ENCODE data around the gene RANBP9.

Gene RANBP9

DNA sequence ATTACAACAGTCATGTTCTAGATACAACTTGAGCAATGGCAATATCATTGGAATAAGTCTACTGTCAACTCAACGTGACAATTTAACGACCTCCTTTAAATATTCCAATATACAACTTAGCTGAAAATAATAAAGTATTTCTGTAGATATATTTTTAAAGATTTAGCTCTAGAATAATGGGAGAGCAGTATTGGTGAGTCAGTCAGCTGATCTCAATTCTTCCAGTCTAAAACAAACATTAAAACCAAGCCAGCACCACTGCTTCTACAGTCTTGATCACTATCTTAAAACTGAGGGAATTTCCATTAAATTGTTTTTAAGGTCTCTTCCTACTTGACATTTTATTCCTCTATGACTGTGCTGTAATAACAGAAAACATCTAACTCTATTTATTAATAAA, 58.3 kb downstream of the RANBP9 start:
- no peak for DNase-seq (ENCODE audit: low spot score)

GRCh38 chr6:13649393-13649792, 62.2 kb downstream of the RANBP9 start:
- no peak for DNase-seq (ENCODE audit: low spot score)

DNA sequence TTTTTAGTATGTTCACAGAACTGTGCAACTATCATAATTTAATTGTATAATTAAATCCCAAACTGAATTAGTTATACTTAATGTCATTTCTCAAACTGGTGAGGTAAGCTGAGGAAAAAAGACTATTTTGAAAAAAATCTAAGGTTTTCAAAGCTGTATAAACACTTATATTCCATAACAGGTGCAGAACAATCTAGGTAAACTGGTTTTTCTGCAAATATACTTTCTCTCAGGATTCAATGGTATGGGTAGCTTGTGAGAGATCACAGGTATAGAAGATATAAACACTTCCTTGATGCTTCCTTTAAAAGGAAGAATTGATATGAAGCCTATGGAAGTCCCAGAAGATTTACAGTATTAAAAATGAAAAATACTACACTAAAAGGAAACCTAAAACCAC, 62.8 kb downstream of the RANBP9 start:
- DNase-seq (ENCODE audit: low spot score), result no peak

- DNase-seq (ENCODE audit: low spot score), result no peak
These were observed 68.5 kb downstream of the RANBP9 start for GRCh38 chr6:13643125-13643524.

DNA sequence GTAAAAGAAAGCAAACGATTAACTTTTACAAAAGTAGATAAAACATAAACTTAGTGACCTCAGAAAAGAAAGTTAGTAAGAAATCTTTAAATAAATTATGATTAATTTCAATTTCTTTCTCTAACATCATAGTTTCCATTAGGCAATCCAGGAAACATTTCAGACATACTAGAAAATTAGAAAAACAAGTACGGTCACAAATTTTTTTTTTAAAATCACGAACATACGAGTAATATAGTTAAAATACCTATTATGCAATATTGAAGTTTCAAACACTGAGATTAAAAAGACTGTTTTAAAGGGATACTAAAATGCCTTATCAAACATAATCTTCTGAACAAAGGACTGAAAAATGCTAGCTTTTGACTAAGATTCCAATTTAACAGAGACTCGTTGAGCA, 70.3 kb downstream of the RANBP9 start:
- DNase-seq (ENCODE audit: low spot score), result no peak

- no peak for DNase-seq (ENCODE audit: low spot score)
These were observed 73.0 kb downstream of the RANBP9 start for GRCh38 chr6:13638626-13639025.

- no peak for DNase-seq (ENCODE audit: low spot score)
These were observed 73.6 kb downstream of the RANBP9 start for GRCh38 chr6:13638014-13638413.

- no peak for DNase-seq (ENCODE audit: low spot score)
These were observed 75.5 kb downstream of the RANBP9 start for GRCh38 chr6:13635948-13636658.

- no peak for DNase-seq (ENCODE audit: low spot score)
These were observed 78.3 kb downstream of the RANBP9 start for GRCh38 chr6:13633343-13633742.

- DNase-seq (ENCODE audit: low spot score), result no peak
These were observed 81.1 kb downstream of the RANBP9 start for GRCh38 chr6:13630499-13630898.

DNA sequence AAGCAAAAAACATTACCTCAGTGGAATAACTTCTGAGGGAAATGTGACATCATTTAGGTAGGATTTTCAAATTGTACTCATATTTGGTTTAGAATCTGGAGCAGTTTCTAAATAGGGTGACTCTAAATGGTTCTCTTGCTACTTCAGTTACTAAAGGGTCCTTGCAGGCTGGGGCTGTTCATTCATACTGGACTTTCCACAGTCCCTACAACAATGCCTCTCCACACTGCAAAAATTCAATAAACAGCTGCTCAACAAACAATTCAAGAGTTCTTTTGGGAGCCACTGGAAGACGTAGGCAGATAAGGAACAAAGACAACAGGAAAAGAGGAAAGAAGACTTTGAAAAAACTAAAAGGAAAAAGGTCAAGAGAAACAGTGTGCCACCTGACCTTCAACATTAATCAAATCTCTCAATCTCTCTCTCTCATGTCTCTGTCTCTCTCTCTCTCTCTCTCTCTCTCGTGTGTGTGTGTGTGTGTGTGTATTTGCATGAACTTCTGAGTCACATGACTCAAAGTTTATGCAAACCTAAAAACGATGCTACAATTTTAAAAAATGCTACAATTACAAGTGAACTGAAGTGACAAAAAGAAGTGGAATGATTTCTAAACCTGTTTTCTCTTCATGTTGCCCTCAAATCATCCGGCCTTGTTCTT, 82.0 kb downstream of the RANBP9 start:
- no peak for DNase-seq (ENCODE audit: low spot score)

GRCh38 chr6:13624871-13625288, 86.8 kb downstream of the RANBP9 start:
- peak; percentile 39 for DNase-seq (ENCODE audit: low spot score)

- DNase-seq (ENCODE audit: low spot score), result no peak
These were observed 94.6 kb downstream of the RANBP9 start for GRCh38 chr6:13617066-13617465.

DNA sequence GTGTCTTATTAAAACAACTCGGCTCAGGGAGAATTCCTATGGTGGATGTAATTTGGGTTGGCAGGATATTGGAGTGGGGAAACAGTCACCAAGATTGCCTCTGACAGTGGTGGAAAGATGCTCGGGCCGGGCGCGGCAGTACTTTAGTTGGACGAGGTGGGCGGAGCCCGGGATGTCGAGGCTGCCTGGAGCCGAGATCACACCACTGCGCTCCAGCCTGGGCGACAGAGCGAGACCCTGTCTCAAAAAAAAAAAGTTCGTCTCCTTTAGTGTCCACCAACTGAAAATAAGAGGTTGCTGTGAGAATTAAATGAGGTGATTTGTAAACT, 95.9 kb downstream of the RANBP9 start:
- DNase-seq (ENCODE audit: low spot score), result peak; percentile 16

DNA sequence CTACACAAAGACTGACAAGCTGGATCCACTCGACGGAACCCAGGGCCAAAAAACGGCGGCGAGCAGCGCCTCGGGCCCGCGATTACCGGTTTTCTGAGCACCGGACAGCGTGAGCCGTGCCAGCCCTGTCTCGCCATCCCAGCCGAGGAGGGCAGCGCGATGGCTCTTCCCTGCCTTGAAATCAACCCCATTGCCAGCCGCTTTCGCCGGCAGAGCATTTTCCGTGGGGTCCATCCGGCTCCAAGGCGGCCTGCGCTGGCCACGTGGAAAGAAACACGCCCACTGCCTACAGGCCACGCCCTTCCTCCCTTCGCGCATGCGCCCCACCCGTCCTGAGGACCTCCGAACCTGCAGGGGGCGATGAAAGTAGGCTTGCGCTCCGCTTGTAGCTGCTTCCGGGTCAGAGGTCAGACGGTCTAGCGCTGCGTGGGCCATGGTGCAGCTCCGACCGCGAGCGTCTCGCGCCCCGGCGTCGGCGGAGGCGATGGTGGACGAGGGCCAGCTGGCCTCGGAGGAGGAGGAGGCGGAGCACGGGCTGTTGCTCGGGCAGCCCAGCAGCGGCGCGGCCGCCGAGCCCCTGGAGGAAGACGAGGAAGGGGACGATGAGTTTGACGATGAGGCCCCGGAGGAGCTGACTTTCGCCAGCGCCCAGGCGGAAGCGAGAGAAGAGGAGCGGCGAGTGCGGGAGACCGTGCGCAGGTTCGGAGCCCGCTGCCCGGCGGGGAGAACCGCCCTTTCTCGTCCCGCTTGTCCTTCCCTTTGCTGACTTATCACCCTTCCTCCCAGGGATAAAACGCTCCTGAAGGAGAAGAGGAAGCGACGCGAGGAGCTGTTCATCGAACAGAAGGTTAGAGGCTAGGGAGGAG, 96.5 kb downstream of the RANBP9 start, which contains the start of gene NOL7:
TSS of gene NOL7 (plus strand) at position 410 of the 866 bp plus-strand sequence. CDS start at position 434, 24 bp downstream.
- DNase-seq (ENCODE audit: low spot score), result peak; percentile 86

GRCh38 chr6:13614126-13614925, 97.3 kb downstream of the RANBP9 start:
- DNase-seq (ENCODE audit: low spot score), result peak; percentile 26

- DNase-seq (ENCODE audit: low spot score), result no peak
These were observed 98.5 kb downstream of the RANBP9 start for GRCh38 chr6:13613029-13613594.

GRCh38 chr6:13611715-13612114, 99.9 kb downstream of the RANBP9 start:
- DNase-seq (ENCODE audit: low spot score), result no peak

DNA sequence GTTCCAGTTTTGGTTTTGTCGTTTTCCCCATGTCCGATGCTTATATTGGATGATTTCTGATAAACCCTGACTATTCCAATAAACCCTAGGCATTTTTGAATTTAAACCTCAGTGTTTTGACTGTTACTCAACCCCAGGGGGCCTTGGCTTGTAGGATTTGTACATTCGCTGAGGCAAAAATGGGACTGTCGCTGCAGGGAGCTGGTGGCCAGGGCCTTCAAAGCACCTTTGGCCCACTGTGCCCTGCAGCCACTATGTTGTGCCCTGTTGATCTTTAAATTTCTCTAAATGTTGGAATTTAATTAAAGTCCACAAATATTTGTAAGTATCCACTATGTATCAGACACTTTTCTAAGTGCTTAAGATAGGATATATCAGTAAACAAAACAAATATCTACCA, 106.0 kb downstream of the RANBP9 start:
- no peak for DNase-seq (ENCODE audit: low spot score)

DNA sequence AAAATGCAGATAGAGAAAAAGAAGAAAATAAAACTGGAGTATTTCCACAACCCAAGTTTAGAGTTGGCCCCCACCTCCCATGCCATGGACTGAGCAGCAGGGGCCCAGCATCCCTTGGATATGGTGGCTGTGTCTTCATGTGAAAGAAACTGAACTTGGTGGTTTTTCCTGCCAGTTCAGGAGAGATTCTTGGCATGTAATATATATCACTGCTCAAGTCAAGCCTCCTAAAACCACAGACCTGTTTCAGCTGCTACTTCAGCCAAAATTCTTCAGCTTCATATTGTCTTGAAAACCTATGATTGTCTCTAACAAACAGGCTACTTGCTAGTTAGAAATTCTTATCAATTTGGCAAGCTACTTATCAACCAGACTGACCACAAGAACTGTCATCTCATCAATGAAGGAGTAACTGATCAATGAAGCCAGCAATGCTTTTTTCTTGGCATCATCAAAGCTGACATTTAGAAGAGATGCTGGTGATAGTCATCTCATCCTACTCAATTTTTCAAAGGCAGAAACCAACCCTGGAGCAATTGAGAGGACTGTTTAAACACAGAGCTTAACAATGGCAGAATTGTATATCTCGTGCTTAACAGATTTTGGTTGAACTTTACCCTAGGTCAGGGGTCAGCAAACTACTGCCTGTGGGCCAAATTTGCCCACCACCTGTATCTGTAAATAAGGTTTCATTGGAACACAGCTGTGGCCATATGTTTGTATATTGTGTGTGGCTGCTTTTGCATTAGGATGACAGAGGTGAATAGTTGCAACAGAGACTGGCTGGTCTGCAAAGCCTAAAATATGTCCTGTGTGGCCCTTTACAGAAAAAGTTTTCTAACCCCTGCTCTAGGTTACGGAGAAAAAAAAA, 106.9 kb downstream of the RANBP9 start:
- peak; percentile 41 for DNase-seq (ENCODE audit: low spot score)

DNA sequence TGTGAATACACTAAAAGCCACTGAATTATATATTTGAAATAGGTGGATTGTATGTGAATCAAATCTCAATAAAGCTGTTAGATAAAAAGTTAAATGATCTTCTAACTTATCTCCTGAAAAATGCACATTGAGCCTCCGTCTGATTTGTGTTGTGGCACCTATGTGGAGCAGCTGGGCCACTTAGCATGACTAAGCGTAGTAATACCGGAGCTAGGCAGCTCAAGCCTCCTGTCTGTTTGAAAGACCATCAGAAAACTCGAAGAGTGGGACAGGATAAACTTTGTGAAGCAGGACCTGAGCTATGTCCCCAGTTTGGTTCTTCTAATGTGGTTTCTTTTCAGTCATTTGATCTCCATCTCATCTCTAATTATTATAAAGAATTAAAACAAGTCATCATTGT, 107.5 kb downstream of the RANBP9 start:
- no peak for DNase-seq (ENCODE audit: low spot score)
